Measurements from ENCODE around the gene ANGPTL7. TPM values are rescaled to one million over a fixed set of nuclear protein-coding genes. Genes with fewer than 3 reads are reported as not detected.
A peak's percentile ranks its signal among the peaks of the same experiment; 100 is the strongest.

The ANGPTL7 gene
- total RNA-seq, 1 donor, result under 0.01 TPM

- DNase-seq (ENCODE audit: low read depth), result no peak
- TF ChIP-seq, protein P1, sequence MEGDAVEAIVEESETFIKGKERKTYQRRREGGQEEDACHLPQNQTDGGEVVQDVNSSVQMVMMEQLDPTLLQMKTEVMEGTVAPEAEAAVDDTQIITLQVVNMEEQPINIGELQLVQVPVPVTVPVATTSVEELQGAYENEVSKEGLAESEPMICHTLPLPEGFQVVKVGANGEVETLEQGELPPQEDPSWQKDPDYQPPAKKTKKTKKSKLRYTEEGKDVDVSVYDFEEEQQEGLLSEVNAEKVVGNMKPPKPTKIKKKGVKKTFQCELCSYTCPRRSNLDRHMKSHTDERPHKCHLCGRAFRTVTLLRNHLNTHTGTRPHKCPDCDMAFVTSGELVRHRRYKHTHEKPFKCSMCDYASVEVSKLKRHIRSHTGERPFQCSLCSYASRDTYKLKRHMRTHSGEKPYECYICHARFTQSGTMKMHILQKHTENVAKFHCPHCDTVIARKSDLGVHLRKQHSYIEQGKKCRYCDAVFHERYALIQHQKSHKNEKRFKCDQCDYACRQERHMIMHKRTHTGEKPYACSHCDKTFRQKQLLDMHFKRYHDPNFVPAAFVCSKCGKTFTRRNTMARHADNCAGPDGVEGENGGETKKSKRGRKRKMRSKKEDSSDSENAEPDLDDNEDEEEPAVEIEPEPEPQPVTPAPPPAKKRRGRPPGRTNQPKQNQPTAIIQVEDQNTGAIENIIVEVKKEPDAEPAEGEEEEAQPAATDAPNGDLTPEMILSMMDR (IDR thresholded peaks at IDR 0.05; ENCODE audit: insufficient read depth, low read length), result no peak
These were observed 1.7 kb upstream of the ANGPTL7 start for GRCh38 chr1:11187494-11187893.

GRCh38 chr1:11187931-11188330 is 1.2 kb upstream of the ANGPTL7 start:
- H3K4me3 ChIP-seq (ENCODE audit: low read depth, low read length), result no peak overlapping the region
- DNase-seq (ENCODE audit: low read depth), result no peak
- TF ChIP-seq, protein P1 (IDR thresholded peaks at IDR 0.05; ENCODE audit: insufficient read depth, low read length), result no peak

More at GRCh38 chr1:11187494-11187893, 1.7 kb upstream of the ANGPTL7 start:
- no peak overlapping the region for H3K4me3 ChIP-seq (ENCODE audit: low read depth, low read length)

- TF ChIP-seq, protein P1 (IDR thresholded peaks at IDR 0.05; ENCODE audit: insufficient read depth, low read length), result no peak
- peak; percentile 36 for DNase-seq (ENCODE audit: low read depth)
- H3K4me3 ChIP-seq (ENCODE audit: low read depth, low read length), result no peak overlapping the region
These were observed 774 bp upstream of the ANGPTL7 start for GRCh38 chr1:11188381-11188780.

DNA sequence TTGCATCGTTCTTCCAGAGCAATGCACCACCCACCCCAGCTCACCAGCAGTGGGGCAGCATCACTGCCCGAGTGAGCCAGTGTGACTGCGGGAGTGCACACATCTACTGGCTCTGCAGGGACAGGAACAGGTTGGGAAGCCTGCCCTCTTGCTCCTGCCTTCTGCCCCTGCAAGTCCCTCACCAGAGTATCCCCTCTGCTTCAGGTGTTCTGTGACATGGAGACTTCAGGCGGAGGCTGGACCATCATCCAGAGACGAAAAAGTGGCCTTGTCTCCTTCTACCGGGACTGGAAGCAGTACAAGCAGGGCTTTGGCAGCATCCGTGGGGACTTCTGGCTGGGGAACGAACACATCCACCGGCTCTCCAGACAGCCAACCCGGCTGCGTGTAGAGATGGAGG is 4.2 kb downstream of the ANGPTL7 start:
- no peak overlapping the region for H3K4me3 ChIP-seq (ENCODE audit: low read depth, low read length)
- TF ChIP-seq, protein P1 (IDR thresholded peaks at IDR 0.05; ENCODE audit: insufficient read depth, low read length), result no peak
- DNase-seq (ENCODE audit: low read depth), result no peak

DNA sequence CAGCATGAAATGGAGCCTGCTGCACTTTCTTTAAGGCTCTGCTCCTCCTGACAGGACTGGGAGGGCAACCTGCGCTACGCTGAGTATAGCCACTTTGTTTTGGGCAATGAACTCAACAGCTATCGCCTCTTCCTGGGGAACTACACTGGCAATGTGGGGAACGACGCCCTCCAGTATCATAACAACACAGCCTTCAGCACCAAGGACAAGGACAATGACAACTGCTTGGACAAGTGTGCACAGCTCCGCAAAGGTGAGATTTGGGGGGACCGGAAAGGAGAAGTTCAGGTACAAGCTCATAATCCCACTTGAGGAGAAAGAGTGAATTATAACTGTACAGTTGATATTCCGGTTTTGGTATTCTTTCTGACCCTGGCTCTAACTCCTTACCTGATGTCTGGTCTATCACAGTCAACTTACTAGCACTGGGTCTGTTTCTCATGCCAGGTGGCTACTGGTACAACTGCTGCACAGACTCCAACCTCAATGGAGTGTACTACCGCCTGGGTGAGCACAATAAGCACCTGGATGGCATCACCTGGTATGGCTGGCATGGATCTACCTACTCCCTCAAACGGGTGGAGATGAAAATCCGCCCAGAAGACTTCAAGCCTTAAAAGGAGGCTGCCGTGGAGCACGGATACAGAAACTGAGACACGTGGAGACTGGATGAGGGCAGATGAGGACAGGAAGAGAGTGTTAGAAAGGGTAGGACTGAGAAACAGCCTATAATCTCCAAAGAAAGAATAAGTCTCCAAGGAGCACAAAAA is 5.4 kb downstream of the ANGPTL7 start:
- DNase-seq (ENCODE audit: low read depth), result no peak
- TF ChIP-seq, protein P1 (IDR thresholded peaks at IDR 0.05; ENCODE audit: insufficient read depth, low read length), result no peak
- no peak overlapping the region for H3K4me3 ChIP-seq (ENCODE audit: low read depth, low read length)

DNA sequence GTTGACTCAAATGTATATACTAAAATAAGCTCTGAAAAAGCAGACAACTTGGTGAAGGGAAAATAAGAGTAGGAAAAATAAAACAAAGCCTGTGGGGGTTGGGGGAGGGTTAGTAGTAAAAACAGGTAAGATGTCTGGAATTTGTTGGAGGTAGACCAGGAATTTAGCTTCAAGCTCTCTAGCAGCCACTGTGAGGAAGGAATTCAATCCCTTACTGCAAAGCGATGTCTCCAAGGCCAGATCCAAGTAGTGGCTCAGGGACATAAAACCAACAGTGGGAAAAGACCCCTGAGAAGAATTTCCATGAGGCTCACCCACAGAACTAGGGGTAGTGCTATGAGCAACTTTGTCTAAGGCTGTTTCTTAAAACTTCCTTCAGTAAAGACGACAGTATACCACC is 7.8 kb downstream of the ANGPTL7 start:
- TF ChIP-seq, protein P1 (IDR thresholded peaks at IDR 0.05; ENCODE audit: insufficient read depth, low read length), result no peak
- no peak for DNase-seq (ENCODE audit: low read depth)
- no peak overlapping the region for H3K4me3 ChIP-seq (ENCODE audit: low read depth, low read length)

All from fibroblast of the aortic adventitia (primary cell).